Measurements from ENCODE around the gene ZNF165. TPM values are rescaled to one million over a fixed set of nuclear protein-coding genes. Genes with fewer than 3 reads are reported as not detected.
"Not testable (repeated sequence)": the region's sequence is repeated elsewhere in the genome, so short reads cannot be mapped to it uniquely, and the experiment has no call there.

The ZNF165 gene
- polyA plus RNA-seq, 1 of the 3 experiments (the other 2 are of a cell fraction) = 0.25 TPM

DNA sequence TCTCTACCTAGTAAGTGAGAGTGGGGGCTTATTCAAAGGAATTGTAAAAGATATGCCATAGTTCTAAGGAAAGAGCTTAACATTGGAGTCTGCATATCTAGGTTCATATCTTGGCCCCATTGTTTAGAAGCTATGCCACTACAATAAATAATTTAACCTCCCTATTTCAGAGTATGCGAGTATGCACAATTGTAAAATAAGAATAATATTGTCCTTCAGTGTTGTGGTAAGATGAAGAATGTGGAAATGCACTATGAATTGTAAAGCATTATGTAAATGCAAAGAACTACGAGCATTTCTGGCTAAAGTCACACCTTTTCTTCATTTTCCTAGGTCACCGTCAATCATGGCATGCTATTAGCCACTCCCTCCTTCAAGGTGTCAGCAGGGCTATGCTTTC lies 16.1 kb upstream of the ZNF165 start:
- no peak overlapping the region for H3K9ac ChIP-seq
- no peaks in the 10 kb centered on the region for H3K9me2 ChIP-seq
- POLR2A ChIA-PET = no interaction called here
- no peak overlapping the region for H2AFZ ChIP-seq (ENCODE audit: low read depth)
- H3K27ac ChIP-seq (ENCODE audit: low read depth in 2 of 2, low read length in 1 of 2) = no peak overlapping the region
- no peaks in the 10 kb centered on the region for H3F3A ChIP-seq (replicated peaks; ENCODE audit: insufficient read depth)
- H3K4me2 ChIP-seq = no peak overlapping the region
- no peak for TF ChIP-seq POLR2AphosphoS5 (IDR thresholded peaks at IDR 0.05; ENCODE audit: low read depth, low read length)
- TF ChIP-seq NFIC (IDR thresholded peaks at IDR 0.05; ENCODE audit: borderline replicate concordance) = no peak
- H4K20me1 ChIP-seq (ENCODE audit: insufficient read depth) = no peaks in the 10 kb centered on the region
- no peaks in the 10 kb centered on the region for H3K9me3 ChIP-seq
- no peaks in the 10 kb centered on the region for H3K36me3 ChIP-seq (replicated peaks in 1 of 2; ENCODE audit: control insufficient read depth in 1 of 2, insufficient read depth in 2 of 2, low read length in 1 of 2)
- CTCF ChIA-PET = interaction anchor here (1.3 kb wide), 1 partner anchor 13 kb away, joined by 3 read pairs; no protein-coding TSS in a partner anchor
- no peak for DNase-seq
- H3K27me3 ChIP-seq (ENCODE audit: insufficient read depth) = peaks cover 5% of the 10 kb centered on the region; the same call in 1 of the 2 replicates
- H3K79me2 ChIP-seq (ENCODE audit: insufficient read depth) = no peaks in the 10 kb centered on the region
- WGBS (ENCODE audit: low lambda C conversion rate) = 31% methylated on average over 3 of the region's 3 CpGs
- no peaks in the 10 kb centered on the region for H3K4me1 ChIP-seq (ENCODE audit: control insufficient read depth in 1 of 2, insufficient read depth in 2 of 2, low read depth in 1 of 2, low read length in 1 of 2)
- H3K4me3 ChIP-seq (ENCODE audit: low read depth in 2 of 2, low read length in 1 of 2) = no peak overlapping the region

DNA sequence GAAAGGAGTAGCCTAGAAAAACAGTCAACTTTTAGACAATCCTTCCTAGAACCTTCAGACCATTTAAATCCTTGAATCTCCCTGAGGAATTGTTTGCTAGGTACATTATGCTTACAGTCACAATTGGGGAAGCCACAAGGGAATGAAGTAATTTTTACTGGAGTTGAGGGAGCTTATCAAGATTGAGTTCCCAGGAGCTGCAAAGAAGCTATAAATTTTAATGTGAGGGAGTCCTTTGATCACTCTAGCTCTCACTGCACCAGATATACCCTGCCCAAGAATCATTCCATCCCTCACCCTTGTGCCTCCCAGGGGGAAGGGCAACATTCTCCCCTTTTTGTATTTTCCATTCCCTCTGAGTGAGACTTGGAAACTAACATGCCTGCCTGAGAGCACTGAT lies 12.3 kb upstream of the ZNF165 start:
- H3K9me2 ChIP-seq = no peaks in the 10 kb centered on the region
- H3K36me3 ChIP-seq (replicated peaks in 1 of 2; ENCODE audit: control insufficient read depth in 1 of 2, insufficient read depth in 2 of 2, low read length in 1 of 2) = no peaks in the 10 kb centered on the region
- no peak overlapping the region for H3K4me3 ChIP-seq (ENCODE audit: low read depth in 2 of 2, low read length in 1 of 2)
- no peaks in the 10 kb centered on the region for H3K4me1 ChIP-seq (ENCODE audit: control insufficient read depth in 1 of 2, insufficient read depth in 2 of 2, low read depth in 1 of 2, low read length in 1 of 2)
- H3K9ac ChIP-seq = no peak overlapping the region
- H3K4me2 ChIP-seq = no peak overlapping the region
- no peaks in the 10 kb centered on the region for H3K79me2 ChIP-seq (ENCODE audit: insufficient read depth)
- DNase-seq = no peak
- H2AFZ ChIP-seq (ENCODE audit: low read depth) = no peak overlapping the region
- CTCF ChIA-PET = no interaction called here
- POLR2A ChIA-PET = no interaction called here
- H3F3A ChIP-seq (replicated peaks; ENCODE audit: insufficient read depth) = no peaks in the 10 kb centered on the region
- peaks cover 5% of the 10 kb centered on the region; the same call in 1 of the 2 replicates for H3K27me3 ChIP-seq (ENCODE audit: insufficient read depth)
- H3K9me3 ChIP-seq = no peaks in the 10 kb centered on the region
- no peak overlapping the region for H3K27ac ChIP-seq (ENCODE audit: low read depth in 2 of 2, low read length in 1 of 2)
- no peaks in the 10 kb centered on the region for H4K20me1 ChIP-seq (ENCODE audit: insufficient read depth)
- TF ChIP-seq YY1 (IDR thresholded peaks at IDR 0.05; ENCODE audit: low read depth) (no peak), ELF1 (IDR thresholded peaks at IDR 0.05) (no peak), RAD21 (IDR thresholded peaks at IDR 0.05; ENCODE audit: low read length) (no peak), FOXM1 (IDR thresholded peaks at IDR 0.05; ENCODE audit: low read depth) (no peak), FOSL2 (IDR thresholded peaks at IDR 0.05; ENCODE audit: borderline replicate concordance, low read depth) (no peak)

DNA sequence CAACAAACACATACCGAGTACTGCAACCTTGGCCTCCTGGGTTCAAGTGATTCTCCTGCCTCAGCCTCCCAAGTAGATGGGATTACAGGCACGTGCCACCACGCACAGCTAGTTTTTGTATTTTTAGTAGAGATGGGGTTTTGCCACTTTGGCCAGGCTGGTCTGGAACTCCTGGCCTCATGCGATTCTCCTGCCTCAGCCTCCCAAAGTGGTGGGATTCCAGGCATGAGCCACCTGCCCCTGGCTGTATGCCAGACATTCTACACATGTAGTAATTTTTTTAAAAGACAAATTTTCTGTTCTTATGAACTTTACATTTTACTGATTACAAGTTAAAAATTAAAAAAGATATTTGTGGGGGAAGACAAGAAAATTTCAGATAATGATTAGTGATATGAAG lies 9.4 kb upstream of the ZNF165 start:
- H3K4me1 ChIP-seq (ENCODE audit: control insufficient read depth in 1 of 2, insufficient read depth in 2 of 2, low read depth in 1 of 2, low read length in 1 of 2); H4K20me1 ChIP-seq (ENCODE audit: insufficient read depth); H2AFZ ChIP-seq (ENCODE audit: low read depth); H3K36me3 ChIP-seq (replicated peaks in 1 of 2; ENCODE audit: control insufficient read depth in 1 of 2, insufficient read depth in 2 of 2, low read length in 1 of 2); H3K9me3 ChIP-seq; H3K27me3 ChIP-seq (ENCODE audit: insufficient read depth); POLR2A ChIA-PET; H3K4me3 ChIP-seq (ENCODE audit: low read depth in 2 of 2, low read length in 1 of 2); H3K4me2 ChIP-seq; H3K9ac ChIP-seq; H3K9me2 ChIP-seq; H3F3A ChIP-seq (replicated peaks; ENCODE audit: insufficient read depth); H3K27ac ChIP-seq (ENCODE audit: low read depth in 2 of 2, low read length in 1 of 2); H3K79me2 ChIP-seq (ENCODE audit: insufficient read depth); DNase-seq; CTCF ChIA-PET: not testable (repeated sequence)
- WGBS (ENCODE audit: low lambda C conversion rate) = 39% methylated on average over 4 of the region's 4 CpGs

- no peak overlapping the region for H2AFZ ChIP-seq (ENCODE audit: low read depth)
- H3K9me2 ChIP-seq = no peaks in the 10 kb centered on the region
- no peak for DNase-seq
- no peaks in the 10 kb centered on the region for H3K36me3 ChIP-seq (replicated peaks in 1 of 2; ENCODE audit: control insufficient read depth in 1 of 2, insufficient read depth in 2 of 2, low read length in 1 of 2)
- H3K9ac ChIP-seq = no peak overlapping the region
- no peak overlapping the region for H3K4me3 ChIP-seq (ENCODE audit: low read depth in 2 of 2, low read length in 1 of 2)
- H3K27ac ChIP-seq (ENCODE audit: low read depth in 2 of 2, low read length in 1 of 2) = no peak overlapping the region
- peaks cover 0 to 7% of the 10 kb centered on the region in 2 experiments; a peak in 2 of 4 replicates for H3K4me1 ChIP-seq (ENCODE audit: control insufficient read depth in 1 of 2, insufficient read depth in 2 of 2, low read depth in 1 of 2, low read length in 1 of 2)
- TF ChIP-seq NRF1 (IDR thresholded peaks at IDR 0.05; ENCODE audit: low read depth, low read length) (no peak), JUND (IDR thresholded peaks at IDR 0.05) (no peak), SMC3 (IDR thresholded peaks at IDR 0.05; ENCODE audit: low read depth, low read length) (no peak)
- H4K20me1 ChIP-seq (ENCODE audit: insufficient read depth) = no peaks in the 10 kb centered on the region
- H3K27me3 ChIP-seq (ENCODE audit: insufficient read depth) = no peaks in the 10 kb centered on the region
- no peaks in the 10 kb centered on the region for H3K9me3 ChIP-seq
- no peak overlapping the region for H3K4me2 ChIP-seq
- no peaks in the 10 kb centered on the region for H3K79me2 ChIP-seq (ENCODE audit: insufficient read depth)
- no peaks in the 10 kb centered on the region for H3F3A ChIP-seq (replicated peaks; ENCODE audit: insufficient read depth)
- POLR2A ChIA-PET = no interaction called here
- CTCF ChIA-PET = no interaction called here
Observed at GRCh38 chr6:28078050-28078449, 2.3 kb upstream of the ZNF165 start.
